ENCODE results near the gene USB1.

Gene USB1

DNA sequence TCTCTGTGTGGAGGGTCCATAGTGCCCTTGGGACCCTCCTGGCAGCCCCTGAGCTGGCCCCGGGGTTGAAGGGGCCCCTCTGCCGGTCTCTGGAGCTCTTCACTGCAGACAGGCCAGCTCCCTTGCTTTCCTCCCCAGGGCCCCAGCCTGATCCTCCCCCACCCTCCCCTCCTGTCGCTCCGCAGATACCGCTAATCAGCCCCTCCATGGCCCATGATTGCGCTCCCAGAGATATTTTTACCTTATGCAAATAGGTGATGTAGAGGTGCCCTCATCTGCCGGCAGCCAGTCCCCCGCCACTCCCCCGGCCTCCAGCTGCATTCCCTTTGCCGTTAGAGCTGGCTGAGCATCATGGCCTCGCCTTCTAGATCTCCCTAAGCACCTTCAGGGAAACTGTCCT is 33.6 kb downstream of the USB1 start:
- no peak for DNase-seq (ENCODE audit: low read depth)

DNA sequence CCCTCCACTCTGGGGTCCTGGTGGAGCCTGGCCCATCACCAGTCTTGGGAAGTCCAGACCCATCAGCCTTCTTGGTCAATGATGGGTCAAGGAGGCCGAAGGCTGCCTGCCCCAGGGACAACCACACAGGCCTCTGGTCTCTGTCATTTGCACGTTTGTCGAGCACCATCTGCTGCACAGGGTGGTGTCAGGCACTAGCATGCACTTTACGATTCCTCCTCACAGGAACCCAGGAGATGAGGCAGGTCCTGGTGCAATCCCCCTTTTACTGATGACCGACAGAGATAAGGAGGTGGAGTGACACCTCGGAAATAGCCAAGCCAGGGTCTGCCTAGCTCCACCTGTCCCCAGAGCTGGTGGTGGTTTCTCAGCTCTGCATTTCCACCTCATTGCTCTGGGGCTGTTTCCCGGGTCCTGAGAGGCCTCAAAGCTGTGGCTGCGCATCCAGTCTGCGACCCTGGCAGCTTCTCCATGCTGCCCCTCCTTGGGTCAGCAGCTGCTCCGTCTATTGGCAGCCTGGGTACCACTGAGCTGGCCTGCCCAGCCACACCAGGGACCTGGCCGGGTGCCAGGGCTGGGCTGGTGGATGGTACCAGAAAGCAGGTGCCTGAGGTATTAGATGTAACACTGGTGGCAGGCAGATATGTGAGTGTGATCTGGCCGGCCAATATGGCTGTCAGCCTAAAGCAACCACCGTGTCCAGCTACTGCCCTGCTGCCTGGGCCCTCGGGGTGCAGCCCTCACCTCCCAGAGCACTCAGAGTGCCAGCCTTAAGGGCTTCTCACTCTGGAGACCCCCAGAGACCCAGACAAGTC is 34.4 kb downstream of the USB1 start:
- DNase-seq (ENCODE audit: low read depth): no peak

GRCh38 chr16:58036943-58037342 is 35.7 kb downstream of the USB1 start:
- DNase-seq (ENCODE audit: low read depth): no peak

DNA sequence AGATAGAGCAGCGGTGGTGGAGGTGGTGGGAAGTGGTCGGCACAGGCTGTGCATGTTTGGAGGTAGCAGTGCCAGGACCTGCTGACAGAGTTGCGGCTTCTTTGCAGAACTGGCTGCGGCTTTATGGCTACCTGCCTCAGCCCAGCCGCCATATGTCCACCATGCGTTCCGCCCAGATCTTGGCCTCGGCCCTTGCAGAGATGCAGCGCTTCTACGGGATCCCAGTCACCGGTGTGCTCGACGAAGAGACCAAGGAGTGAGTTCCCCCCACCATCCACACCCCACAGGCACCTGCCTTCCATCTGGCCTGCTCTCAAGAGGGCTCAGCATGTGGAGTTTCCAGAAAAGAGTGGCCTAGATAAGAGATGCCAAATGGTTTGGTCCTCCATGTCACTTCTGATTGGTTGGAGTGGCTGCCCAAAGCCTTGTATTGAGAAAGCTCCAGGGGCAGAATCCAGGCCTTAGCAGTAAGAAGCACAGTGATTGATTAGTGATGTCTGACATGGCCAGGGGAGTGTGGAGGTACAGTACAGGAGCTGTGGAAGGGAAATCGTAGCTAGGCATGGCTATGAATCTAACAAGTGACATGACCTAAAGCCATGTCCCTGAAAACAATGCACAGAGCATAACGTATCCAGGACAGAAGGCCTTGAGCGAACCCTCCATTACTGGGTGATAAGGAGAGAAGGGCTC is 36.3 kb downstream of the USB1 start:
- DNase-seq (ENCODE audit: low read depth): no peak

DNA sequence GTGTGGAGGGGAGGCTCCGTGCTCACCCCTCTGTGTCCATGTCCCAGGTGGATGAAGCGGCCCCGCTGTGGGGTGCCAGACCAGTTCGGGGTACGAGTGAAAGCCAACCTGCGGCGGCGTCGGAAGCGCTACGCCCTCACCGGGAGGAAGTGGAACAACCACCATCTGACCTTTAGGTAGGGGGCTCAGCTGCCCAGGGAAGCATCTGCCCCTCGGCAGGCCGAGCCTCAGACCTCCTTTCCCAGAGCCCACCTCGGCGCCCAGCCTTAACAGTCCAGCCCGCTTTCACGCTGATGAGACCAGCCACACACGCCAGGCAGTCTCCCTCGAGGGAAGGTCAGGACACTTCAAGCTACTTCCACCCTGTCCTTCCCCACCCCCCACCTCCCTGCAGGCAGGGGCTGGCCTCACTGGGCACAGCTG is 37.0 kb downstream of the USB1 start:
- no peak for DNase-seq (ENCODE audit: low read depth)

- no peak for DNase-seq (ENCODE audit: low read depth)
Observed at GRCh38 chr16:58039829-58040495, 38.8 kb downstream of the USB1 start.

DNA sequence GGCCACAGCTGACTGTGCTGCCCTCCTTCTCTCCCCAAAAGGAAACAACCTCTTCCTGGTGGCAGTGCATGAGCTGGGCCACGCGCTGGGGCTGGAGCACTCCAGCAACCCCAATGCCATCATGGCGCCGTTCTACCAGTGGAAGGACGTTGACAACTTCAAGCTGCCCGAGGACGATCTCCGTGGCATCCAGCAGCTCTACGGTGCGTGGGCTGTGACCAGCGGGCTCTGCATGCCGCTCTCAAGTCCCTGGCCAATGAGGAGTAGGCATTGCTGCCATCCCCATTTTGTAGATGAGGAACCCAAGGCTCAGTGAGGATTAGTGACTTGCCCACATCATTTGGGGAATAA is 39.3 kb downstream of the USB1 start:
- DNase-seq (ENCODE audit: low read depth): no peak

DNA sequence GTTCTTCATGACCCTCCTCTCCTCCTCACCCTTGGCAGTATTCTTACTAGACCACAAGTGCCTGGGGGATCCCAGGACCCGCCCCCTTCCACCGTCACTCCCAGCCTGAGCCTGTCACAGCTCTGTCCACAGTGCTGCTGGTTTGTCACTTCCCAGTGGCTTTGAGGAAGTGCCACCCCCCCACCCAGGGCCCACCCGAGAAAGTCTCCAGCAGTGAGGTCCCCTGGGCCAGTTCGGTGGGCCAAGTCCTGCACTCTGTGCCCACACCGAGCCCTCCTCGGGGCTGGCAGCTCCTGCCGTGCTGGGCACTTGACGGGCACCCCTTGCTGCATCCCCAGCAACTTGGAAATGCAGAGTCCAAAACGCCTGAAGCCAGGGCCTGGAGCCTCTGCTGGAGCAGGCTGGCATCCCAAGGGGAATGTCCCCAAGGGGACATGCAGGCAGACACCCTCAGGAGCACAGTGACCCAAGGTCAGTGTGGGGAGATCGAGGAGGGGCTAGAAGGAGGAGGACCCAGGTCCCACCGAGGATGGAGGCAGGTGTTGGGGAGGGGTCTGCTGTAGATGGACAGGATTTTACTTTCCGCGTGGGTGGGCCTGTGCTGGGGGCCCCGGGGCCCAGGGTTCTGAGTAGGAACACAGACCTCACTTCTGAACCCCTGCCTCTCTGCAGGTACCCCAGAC is 39.9 kb downstream of the USB1 start:
- no peak for DNase-seq (ENCODE audit: low read depth)

DNA sequence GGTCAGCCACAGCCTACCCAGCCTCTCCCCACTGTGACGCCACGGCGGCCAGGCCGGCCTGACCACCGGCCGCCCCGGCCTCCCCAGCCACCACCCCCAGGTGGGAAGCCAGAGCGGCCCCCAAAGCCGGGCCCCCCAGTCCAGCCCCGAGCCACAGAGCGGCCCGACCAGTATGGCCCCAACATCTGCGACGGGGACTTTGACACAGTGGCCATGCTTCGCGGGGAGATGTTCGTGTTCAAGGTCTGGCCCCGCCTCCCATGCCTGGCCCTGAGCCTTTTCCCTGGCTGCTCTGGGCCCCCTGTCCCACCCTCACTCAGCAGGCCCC is 40.4 kb downstream of the USB1 start:
- no peak for DNase-seq (ENCODE audit: low read depth)

DNA sequence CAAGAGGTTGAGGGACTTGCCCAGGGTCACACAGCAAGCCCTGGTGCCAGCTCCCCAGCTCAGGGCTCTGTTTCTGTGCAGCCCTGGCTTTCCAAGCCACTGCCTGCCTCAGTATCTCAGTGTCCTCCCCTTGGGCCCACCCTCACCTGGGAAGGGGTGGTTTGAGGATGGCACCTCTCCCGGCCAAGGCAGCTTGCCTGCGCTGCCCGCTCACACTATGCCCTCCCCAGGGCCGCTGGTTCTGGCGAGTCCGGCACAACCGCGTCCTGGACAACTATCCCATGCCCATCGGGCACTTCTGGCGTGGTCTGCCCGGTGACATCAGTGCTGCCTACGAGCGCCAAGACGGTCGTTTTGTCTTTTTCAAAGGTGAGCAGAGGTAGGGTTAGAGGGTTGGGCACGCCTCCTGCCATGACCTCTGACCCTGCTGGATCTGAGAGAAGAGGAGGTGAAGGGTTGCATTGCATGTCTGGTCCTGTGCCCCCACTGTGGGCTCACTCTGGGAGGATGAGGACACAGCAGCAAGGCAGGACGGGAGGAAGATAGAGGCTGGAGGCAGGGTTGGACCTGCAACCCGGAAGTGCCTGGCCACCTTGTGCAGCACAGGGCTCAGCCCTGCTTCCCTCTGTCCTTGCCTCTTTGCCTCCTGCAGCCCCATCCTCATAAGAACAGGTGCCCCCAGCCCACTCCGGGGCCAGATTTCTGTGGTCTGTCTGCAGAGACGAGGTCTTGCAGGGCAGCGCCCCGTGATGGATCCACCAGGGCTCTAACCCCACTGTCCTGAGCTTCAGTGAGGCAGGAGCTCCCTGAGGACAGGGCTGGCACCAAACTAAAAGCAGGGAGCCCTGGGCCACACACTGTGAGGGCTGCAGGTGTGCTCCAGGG is 41.0 kb downstream of the USB1 start:
- DNase-seq (ENCODE audit: low read depth): no peak

- DNase-seq (ENCODE audit: low read depth): no peak
Observed at GRCh38 chr16:58042886-58043515, 41.8 kb downstream of the USB1 start.

DNA sequence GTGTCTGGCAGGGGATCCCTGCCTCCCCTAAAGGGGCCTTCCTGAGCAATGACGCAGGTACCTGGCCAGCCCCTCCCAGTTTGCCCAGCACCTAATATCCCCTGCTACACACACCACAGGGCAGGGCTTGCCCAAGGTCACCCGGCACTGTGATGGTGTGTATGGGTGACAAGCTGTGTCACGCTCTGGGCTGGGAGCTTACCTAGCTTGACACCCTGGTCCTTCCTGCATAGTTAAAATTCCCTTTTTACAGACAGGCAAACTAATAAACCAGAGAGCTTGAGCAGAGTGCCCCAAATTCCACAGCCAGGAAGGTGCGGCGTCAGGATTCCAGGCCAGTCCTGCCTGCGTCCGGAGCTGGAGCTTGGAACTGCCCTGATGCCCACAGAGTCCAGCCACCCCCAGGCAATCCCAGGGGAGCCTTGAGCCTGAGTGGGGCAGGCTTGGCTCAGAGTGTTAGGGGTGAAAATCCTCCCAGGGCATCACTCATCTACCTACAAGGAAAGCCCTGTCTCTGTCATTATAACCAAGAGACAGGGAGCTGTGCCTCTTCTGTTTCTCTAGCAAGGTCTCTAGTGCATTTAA is 42.5 kb downstream of the USB1 start:
- no peak for DNase-seq (ENCODE audit: low read depth)

- DNase-seq (ENCODE audit: low read depth): no peak
Observed at GRCh38 chr16:58044266-58045019, 43.2 kb downstream of the USB1 start.

- no peak for DNase-seq (ENCODE audit: low read depth)
Observed at GRCh38 chr16:58045096-58045495, 43.9 kb downstream of the USB1 start.

DNA sequence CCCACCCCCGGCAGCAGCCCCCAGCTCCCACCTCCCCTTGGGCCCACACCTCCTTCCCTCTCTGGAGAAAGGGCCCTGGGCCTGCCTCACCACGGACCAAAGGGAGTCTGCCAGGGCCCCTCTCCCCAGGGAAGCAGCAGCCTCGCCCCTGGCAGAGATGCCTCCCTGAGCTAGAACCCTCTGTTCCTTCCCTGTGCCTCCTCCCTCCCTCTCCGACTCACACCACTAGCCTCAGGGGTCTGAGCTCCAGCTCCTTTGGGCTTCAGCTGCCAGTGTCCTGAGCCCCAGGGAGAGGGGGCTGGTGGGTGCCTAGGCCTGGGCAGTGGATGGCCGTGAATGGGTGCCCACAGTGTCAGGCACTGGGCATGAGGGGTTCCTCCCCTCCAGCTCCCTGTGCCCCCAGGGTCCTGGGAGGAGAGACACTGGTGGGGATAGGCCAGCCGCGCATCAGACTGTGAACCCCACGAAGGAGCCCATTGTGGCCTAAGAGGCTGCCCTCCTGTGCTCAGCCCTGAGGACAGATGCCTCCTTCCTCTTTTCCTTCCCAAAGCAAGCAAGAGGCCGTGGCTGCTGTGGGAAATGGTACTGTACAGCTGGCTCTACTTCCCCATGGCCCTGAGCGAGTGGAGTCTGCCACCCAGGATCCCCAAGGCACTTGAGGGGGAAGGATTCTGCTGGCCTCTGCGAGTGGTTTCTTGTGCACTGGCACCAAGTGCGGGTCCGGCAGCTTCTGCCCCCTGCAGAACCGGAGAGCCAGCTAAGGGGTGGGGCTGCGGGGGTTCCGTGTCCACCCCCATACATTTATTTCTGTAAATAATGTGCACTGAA is 45.1 kb downstream of the USB1 start:
- no peak for DNase-seq (ENCODE audit: low read depth)

DNA sequence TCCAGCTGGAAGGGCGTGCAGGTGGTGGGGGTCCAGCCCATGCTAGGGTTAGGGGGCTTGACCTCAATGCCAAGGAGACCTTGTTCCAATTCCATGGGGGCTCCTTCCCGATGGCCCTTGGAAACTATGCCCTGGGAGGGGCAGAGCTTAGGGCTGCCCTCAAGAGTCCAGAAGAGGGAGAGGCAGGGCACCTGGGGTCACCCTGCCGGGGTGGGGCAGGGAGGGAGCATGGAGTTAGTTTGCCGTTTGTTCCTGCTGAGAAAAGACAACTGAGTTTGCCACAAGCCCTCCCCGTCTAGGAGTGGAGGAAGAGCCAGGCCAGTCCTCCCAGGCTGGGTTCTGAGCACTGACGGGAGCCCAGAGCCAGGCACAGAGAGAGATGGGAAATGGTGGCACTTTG is 45.7 kb downstream of the USB1 start:
- no peak for DNase-seq (ENCODE audit: low read depth)

DNA sequence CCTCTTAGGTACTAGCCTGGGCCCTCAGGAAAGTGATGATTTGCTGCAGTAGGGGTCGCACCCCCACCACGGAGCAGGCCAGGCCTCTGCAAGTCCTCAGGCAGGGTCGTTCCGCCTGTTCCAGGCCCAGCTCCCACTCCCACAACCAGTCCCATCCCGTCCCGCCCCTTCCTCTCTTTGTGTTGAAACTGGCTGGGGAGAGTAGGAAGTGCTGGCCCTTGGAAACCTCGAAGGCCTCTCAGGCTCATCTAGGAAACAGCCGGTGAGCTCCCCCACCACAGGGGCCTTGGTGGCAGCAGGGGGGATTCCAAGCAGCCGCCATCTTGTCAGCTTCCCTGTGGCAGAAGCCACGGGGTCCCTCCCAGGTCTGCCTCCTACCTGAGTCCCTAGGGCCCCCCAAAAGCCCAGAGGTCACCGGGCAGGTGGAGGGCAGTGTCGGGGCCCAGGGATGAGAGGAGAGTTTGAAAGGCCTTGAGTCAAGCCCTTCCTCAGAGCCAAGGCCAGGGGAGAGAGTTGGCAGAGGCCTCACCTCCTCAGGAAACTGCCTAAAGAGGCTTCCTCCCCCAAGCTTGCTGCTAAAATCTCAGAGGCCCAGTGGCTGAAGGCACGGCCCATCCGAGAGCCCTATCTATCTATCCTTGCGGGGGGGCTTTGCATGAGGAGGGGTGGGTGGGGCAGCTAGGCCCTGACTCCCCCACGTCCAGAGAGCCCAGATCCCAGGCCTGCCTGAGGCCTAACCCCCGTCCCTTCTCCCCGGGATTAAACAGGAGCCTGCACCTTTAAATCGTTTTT is 46.5 kb downstream of the USB1 start:
- no peak for DNase-seq (ENCODE audit: low read depth)

DNA sequence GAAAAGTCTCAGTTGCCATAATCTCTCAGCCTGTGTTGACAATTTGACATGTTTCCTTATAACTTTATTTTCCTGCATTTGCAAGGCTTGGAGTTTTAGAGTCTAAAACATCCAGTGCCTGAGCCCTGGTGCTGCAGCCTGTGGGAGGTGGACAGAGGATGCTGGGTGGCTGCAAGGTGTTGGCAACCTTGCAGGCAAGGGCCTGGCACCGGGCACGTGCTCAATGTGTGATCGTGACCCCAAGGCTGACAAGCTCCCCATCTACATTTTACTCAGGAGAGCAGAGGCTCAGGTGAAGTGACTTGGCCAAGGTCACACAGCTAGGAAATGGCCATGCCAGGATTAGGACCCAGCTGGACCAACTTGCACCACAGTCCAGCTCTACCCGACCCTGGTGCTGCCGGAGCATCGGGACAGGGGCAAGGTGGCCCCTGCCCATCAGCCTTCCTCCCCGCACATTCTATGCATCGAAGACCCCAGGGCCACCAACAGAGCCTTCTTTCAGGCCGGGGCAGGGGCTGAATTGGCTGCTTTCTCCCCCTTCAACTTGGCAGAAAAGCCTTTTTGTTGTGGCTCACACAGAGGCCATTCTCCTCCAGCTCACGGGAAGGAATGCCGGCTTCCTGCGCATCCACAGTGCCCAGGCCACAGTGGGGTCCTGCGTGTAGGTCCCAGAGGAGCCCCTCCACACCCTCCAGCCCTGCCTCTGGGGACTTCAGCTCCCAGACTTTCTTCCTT is 47.5 kb downstream of the USB1 start:
- no peak for DNase-seq (ENCODE audit: low read depth)
